GM19023 (cell line): ENCODE measurements around the gene NDUFA6.
"Not testable (repeated sequence)": the region's sequence is repeated elsewhere in the genome, so short reads cannot be mapped to it uniquely, and the experiment has no call there.

ENCODE experiments used
- ATAC-seq: cut with Tn5 transposase; IDR thresholded peaks from one replicate; pipeline ENCODE4 v1.9.1; 2021; ENCODE audit warnings: mild to moderate bottlenecking, moderate library complexity; ENCODE audit not compliant: unreplicated experiment

The NDUFA6 gene

GRCh38 chr22:42072606-42073330, 17.8 kb downstream of the NDUFA6 start:
- no peak for ATAC-seq

- not testable (repeated sequence) for ATAC-seq
Observed at GRCh38 chr22:42071508-42071907, 19.1 kb downstream of the NDUFA6 start.

- ATAC-seq = peak; percentile 91
Observed at GRCh38 chr22:42070517-42071422, 19.8 kb downstream of the NDUFA6 start, which contains the start of gene NAGA. NAGA (minus strand) TSS chr22:42070812; CDS start chr22:42070297, 515 bp downstream.

GRCh38 chr22:42069801-42070516, 20.6 kb downstream of the NDUFA6 start:
- no peak for ATAC-seq

GRCh38 chr22:42068291-42068690, 22.3 kb downstream of the NDUFA6 start:
- no peak for ATAC-seq

GRCh38 chr22:42067671-42068251, 22.8 kb downstream of the NDUFA6 start:
- ATAC-seq = no peak

- no peak for ATAC-seq
Observed at GRCh38 chr22:42066937-42067336, 23.6 kb downstream of the NDUFA6 start.

DNA sequence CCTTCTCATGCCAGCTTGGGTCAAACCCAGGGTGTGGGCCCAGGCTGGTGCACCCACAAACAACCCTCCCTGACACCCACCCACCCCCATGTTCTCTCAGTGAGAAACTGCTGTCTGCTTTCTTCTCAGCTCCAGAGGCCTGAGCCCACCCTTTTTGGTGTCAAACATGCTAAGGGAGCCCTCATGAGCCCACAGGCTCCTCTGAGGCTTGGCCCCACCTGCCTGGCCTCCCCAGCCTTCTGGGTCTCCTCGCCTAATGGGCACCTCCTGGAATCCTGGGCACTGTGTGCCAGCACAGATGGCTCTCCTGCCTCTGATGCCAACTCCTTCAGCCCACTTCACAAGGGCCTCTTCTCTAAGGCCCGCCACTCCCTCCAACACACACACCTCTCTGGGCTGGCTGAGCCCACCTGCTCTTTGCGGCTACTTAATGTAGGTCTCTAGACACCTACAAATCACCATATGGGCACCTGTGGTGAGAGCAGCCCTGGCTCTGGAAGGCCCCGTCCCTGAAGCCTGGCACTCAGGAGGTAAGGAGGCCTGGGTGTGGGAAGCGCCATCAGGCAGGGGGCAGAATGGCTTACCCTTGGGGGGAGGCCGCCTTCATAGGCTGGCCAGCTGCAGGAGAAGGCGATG, 24.3 kb downstream of the NDUFA6 start:
- ATAC-seq = no peak

DNA sequence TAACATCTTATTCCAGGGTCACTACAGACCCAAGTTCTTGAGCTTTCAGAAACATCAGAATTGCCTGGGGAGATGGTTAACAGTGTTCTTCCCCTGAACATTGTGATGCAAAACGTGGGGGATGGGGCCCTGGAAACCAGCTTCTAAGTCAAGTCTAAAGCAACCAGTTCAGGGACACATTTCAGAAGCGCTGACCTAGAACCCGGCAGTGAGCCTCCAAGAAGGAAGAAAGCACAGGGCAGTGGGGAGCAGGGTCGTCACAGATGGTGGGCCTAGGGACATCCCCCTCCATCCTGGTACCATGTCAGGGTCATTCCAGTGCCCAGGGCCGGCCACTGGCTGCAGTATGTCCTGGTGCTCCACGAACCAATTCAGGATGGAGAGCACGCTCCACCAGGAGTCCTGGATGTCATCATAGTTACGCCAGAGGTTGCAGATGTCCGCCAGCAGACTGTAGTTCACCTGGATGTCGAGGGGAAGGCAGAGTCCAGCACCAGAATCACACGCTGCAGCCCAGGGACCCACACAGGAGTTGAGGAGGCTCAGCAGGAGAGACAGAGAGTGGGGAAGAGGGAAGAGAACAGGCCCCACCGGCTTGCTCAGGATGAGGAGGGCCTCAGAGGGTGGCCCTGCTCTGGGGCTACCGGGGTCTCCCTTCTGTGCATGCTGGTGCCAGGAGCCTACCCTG, 25.0 kb downstream of the NDUFA6 start:
- no peak for ATAC-seq

DNA sequence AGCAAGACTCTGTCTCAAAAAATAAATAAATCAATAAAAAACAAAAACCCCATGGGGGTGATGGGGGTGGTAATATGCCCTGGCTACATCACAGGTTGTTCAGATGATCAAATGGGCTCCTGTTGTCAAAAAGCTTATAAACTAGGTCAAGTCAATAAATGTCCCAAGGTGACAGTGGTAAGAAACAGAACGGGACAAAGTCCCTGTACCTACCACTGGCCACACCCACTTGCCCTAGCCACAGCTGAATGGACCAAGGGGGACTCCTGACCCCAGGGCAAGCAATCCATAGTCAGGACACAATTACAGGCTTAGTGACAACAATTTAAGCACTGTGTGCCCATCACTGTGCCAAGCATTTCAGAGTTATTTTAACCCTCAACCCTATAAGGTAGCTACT, 25.9 kb downstream of the NDUFA6 start:
- ATAC-seq = no peak

GRCh38 chr22:42062506-42063170, 27.9 kb downstream of the NDUFA6 start:
- no peak for ATAC-seq

- no peak for ATAC-seq
Observed at GRCh38 chr22:42061041-42061440, 29.5 kb downstream of the NDUFA6 start.

- no peak for ATAC-seq
Observed at GRCh38 chr22:42060489-42060888, 30.1 kb downstream of the NDUFA6 start.

DNA sequence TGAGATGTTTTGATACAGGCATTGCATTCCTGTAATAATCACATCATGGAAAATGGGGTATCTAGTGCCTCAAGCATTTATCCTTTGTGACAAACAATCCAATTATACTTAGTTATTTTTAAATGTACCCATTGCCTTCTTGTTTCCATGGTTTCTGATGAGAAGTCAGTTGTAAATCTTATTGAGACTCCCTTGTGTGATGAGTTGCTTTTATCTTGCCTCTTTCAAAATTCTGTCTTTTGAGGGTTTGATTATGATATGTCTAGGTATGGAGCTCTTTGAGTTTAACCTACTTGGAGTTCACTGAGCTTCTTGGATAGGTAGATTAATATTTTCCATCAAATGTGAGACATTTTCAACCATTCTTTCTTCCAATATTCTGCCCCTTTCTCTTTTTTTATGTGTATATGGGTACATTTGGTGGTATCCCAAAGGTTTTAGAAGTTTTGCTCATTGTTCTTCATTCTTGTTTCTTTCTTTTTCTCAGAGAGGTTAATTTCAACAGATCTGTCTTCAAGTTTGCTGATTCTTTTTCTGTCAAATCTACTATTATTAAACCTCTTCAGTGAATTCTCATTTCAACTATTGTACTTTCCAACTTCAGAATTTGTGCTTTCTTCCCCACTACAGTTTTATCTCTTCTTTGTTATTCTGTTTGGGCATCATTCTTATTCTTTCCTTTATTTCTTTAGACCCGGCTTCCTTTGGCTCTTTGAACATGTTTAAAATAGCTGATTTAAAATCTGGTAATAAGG, 33.6 kb downstream of the NDUFA6 start:
- no peak for ATAC-seq

DNA sequence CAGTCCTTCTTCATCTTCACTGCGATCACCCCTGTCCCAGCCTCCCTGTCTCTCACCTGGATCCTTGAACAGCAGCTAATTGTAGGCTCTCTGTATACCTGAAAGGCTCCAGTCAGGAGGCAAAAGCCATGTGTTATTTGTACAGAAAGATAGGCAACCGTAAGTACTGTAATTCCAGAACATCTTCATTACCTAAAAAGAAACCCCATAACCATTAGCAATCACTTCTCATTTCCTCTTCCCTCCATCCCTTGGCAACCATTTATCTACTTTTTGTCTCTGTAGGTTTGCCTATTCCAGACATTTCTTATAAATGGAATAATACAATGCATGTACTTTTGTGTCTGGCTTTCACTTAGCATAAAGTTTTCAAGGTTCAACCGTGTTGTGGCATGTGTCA, 37.8 kb downstream of the NDUFA6 start:
- ATAC-seq = no peak

- no peak for ATAC-seq
Observed at GRCh38 chr22:42050641-42051180, 39.9 kb downstream of the NDUFA6 start.

DNA sequence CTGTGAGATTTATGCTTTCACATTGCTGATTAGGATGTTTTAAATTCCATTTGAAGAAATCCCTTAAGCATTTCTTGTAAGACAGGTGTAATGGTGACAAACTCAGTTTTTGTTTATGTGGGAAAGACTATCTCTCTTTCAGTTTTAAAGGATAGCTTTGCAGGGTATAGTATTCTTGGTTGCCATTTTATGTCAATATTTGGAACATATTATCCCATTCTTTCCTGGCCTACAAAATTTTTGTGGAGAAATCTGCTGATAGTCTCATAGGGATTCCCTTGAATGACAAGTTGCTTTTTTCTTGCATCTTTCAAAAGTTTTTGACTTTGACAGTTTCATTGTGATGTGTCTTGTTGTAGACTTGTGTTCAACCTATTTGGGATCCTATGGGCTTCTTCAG, 48.8 kb downstream of the NDUFA6 start:
- ATAC-seq = no peak

DNA sequence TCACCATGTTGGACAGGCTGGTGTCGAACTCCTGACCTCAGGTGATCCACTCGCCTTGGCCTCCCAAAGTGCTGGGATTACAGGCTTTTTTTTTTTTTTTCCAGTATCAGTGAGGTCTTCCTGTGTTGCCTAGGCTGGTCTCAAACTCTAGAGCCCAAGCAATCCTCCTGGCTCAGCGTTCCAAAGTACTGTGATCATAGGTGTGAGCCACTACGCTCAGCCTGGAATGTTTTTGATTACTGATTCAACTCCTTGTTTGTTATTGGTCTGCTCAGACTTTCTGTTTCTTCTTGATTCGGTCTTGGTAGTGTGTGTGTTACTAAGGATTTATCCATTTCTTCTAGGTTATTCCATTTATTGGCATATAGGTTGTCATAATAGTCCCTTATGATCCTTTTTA, 51.3 kb downstream of the NDUFA6 start:
- no peak for ATAC-seq
